Measurements from ENCODE around the gene PSMB5.

DNA sequence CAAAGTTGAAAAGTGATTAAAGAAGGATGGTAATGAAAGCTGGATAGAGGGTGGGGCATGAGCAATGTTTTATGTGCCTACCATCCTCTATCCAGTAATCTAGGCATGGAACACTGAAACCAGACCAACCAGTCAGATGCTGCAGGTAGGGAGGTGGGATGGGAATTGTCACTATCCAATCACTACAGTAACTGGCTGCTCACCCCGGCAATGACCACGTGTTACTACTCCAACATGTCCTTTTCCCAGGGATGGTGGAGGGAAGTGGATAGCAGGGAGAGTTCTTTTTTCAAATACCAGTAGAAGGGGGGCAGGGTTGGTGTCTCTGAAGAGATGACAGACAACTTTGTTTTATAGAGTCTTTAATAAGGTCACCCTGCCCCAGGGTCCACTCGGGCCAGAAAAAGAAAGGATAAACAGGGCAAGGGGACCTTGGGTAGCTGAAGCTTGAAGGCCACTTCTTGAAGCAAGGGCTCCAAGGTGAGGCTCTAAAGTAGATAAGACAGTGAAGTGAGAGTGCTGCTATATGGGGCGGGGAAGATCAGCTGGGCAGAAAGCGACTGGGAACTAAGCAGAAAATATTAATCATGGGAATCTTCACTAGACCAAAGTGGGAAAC is 37.3 kb upstream of the PSMB5 start:
- TF ChIP-seq, protein P1, sequence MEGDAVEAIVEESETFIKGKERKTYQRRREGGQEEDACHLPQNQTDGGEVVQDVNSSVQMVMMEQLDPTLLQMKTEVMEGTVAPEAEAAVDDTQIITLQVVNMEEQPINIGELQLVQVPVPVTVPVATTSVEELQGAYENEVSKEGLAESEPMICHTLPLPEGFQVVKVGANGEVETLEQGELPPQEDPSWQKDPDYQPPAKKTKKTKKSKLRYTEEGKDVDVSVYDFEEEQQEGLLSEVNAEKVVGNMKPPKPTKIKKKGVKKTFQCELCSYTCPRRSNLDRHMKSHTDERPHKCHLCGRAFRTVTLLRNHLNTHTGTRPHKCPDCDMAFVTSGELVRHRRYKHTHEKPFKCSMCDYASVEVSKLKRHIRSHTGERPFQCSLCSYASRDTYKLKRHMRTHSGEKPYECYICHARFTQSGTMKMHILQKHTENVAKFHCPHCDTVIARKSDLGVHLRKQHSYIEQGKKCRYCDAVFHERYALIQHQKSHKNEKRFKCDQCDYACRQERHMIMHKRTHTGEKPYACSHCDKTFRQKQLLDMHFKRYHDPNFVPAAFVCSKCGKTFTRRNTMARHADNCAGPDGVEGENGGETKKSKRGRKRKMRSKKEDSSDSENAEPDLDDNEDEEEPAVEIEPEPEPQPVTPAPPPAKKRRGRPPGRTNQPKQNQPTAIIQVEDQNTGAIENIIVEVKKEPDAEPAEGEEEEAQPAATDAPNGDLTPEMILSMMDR (IDR thresholded peaks at IDR 0.05): no peak
- TF ChIP-seq POLR2A (IDR thresholded peaks at IDR 0.05): no peak
